Sigmoid colon (tissue), 4 donors: Measurements from ENCODE around the gene ZNF613.

Experiments used
- CTCF ChIP-seq, 4 experiments: fragments of 450-650 bp in 3 of 4; fragments of 200-600 bp in 1 of 4; IDR thresholded peaks; one replicate each; pipeline ENCODE4 v1.5.1; 2016 to 2019; ENCODE audit warnings: antibody characterized with exemption in 4 of 4, mild to moderate bottlenecking in 3 of 4, moderate library complexity in 2 of 4
- POLR2AphosphoS5 ChIP-seq, 4 donors: sonication (generic); formaldehyde crosslinking; IDR thresholded peaks; one replicate each; pipeline ENCODE4 v1.6.1; 2017; ENCODE audit warnings: antibody characterized with exemption in 4 of 4

DNA sequence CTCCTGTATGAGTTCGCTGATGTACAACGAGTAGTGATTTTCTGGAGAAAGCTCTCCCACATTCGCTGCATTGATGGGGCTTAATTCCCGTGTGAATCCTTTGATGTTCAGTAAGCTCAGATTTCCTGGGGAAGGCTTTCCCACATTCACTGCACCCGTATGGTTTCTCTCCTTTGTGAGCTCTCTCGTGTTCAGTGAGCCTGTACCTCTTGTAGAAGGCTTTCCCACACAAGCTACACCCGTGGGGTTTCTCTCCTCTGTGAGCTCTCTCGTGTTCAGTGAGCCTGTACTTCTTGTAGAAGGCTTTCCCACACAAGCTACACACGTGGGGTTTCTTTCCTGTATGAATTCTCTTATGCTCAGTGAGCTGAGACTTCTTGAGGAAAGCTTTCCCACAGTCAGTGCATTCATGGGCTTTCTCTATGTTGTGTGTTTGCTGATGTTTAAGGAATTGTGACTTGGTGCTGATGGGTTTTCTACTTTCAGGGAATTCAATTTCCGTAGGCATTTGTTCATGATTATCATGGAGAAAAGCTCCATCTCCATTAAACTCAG, 36.0 kb upstream of the ZNF613 start:
- no peak for TF ChIP-seq CTCF (IDR thresholded peaks at IDR 0.05)
- TF ChIP-seq POLR2AphosphoS5 (IDR thresholded peaks at IDR 0.05) = no peak
